Measurements from ENCODE around the gene PVALEF.

- TF ChIP-seq TAF1 (CRISPR knock-in tag; IDR thresholded peaks at IDR 0.05) (no peak), ZNF232 (CRISPR knock-in tag; IDR thresholded peaks at IDR 0.05; ENCODE audit: borderline replicate concordance) (no peak), POLR2A (IDR thresholded peaks at IDR 0.05; ENCODE audit: insufficient read depth in 1 of 2, low read depth in 2 of 2, low read length in 2 of 2) (no peak), ZNF879 (CRISPR knock-in tag; IDR thresholded peaks at IDR 0.05) (no peak)
These were observed 29.9 kb downstream of the PVALEF start for GRCh38 chr17:81194941-81195901.
